GM23248 (cell line): ENCODE measurements around the gene FMNL3. TPM values are rescaled to one million over a fixed set of nuclear protein-coding genes. Genes with fewer than 3 reads are reported as not detected.
A peak's percentile ranks its signal among the peaks of the same experiment; 100 is the strongest.

Experiments
- DNase-seq: peaks from one replicate; pipeline ENCODE4 v3.0.0-alpha.2; 2015
- H2AFZ ChIP-seq: fragments of 200-600 bp; sonication (generic); 2 replicates; pipeline ENCODE4 v1.6.1; 2016; ENCODE audit warnings: antibody characterized with exemption
- H3F3A ChIP-seq: fragments of 200-600 bp; sonication (generic); 2 replicates; pipeline ENCODE4 v1.6.1; 2016; ENCODE audit warnings: mild to moderate bottlenecking, antibody characterized with exemption, mixed run types; ENCODE audit not compliant: insufficient read depth
- H3K27ac ChIP-seq: fragments of 200-600 bp; sonication (generic); 2 replicates; pipeline ENCODE4 v1.5.1; 2016; ENCODE audit warnings: mild to moderate bottlenecking
- H3K27me3 ChIP-seq: fragments of 200-600 bp; sonication (generic); replicated peaks from 2 replicates; pipeline ENCODE4 v1.6.1; 2016; ENCODE audit warnings: mild to moderate bottlenecking; ENCODE audit not compliant: insufficient read depth
- H3K36me3 ChIP-seq: fragments of 200-600 bp; sonication (generic); 2 replicates; pipeline ENCODE4 v1.6.1; 2016; ENCODE audit warnings: low read depth, mild to moderate bottlenecking
- H3K4me1 ChIP-seq: fragments of 200-600 bp; sonication (generic); 2 replicates; pipeline ENCODE4 v1.6.1; 2016; ENCODE audit warnings: mild to moderate bottlenecking; ENCODE audit not compliant: insufficient read depth
- H3K4me2 ChIP-seq: fragments of 200-600 bp; sonication (generic); one replicate; pipeline ENCODE4 v1.6.1; 2016; ENCODE audit warnings: mild to moderate bottlenecking; ENCODE audit not compliant: unreplicated experiment
- H3K4me3 ChIP-seq: fragments of 200-600 bp; sonication (generic); 2 replicates; pipeline ENCODE4 v1.5.1; 2016; ENCODE audit warnings: mild to moderate bottlenecking
- H3K79me2 ChIP-seq: fragments of 200-600 bp; sonication (generic); 2 replicates; pipeline ENCODE4 v1.6.1; 2016; ENCODE audit warnings: mild to moderate bottlenecking; ENCODE audit not compliant: insufficient read depth
- H3K9ac ChIP-seq: fragments of 200-600 bp; sonication (generic); 2 replicates; pipeline ENCODE4 v1.6.1; 2016; ENCODE audit warnings: mild to moderate bottlenecking
- H3K9me2 ChIP-seq: fragments of 200-600 bp; sonication (generic); 2 replicates; pipeline ENCODE4 v1.6.1; 2016; ENCODE audit warnings: mixed run types, mild to moderate bottlenecking, moderate library complexity; ENCODE audit not compliant: insufficient read depth
- H3K9me3 ChIP-seq: fragments of 200-600 bp; sonication (generic); one replicate; pipeline ENCODE4 v1.6.1; 2017; ENCODE audit warnings: low read depth
- H4K20me1 ChIP-seq: fragments of 200-600 bp; sonication (generic); 2 replicates; pipeline ENCODE4 v1.6.0; 2016; ENCODE audit not compliant: insufficient read depth
- EZH2 ChIP-seq: fragments of 200-600 bp; sonication (generic); IDR thresholded peaks from 2 replicates; pipeline ENCODE4 v1.6.1; 2018; ENCODE audit warnings: antibody characterized with exemption, mild to moderate bottlenecking; ENCODE audit not compliant: insufficient read depth, poor library complexity, severe bottlenecking
- EZH2phosphoT487 ChIP-seq: fragments of 200-600 bp; sonication (generic); IDR thresholded peaks from 2 replicates; pipeline ENCODE4 v1.6.1; 2018; ENCODE audit warnings: antibody characterized with exemption, moderate library complexity, mild to moderate bottlenecking, low read depth; ENCODE audit not compliant: insufficient read depth
- WGBS, 2 experiments: methylation state at CpG; one replicate each; pipeline ENCODE4 v1.1.6; 2015 to 2017; ENCODE audit warnings: low lambda C conversion rate in 2 of 2, low coverage in 1 of 2; ENCODE audit errors: missing lambda C conversion rate in 2 of 2; 5-methylcytosine and 5-hydroxymethylcytosine counted together
- in situ Hi-C: fragments of 300-500 bp; cut with MboI; formaldehyde crosslinking; loops from 2 replicates; pipeline ENCODE4 v1.15.0; 2020
- polyA plus RNA-seq: library from polyadenylated mRNA; unstranded; fragments of >200 nt; fragmentation: Nextera tagmentation; extraction: Ambion mirVana; gene quantifications from 2 replicates; pipeline ENCODE4 v1.2.1, GENCODE V29; 2016
- total RNA-seq: library from RNA; depleted of rRNA; stranded (reverse); fragments of >200 nt; shearing (Covaris generic); gene quantifications from 2 replicates; pipeline ENCODE4 v1.2.3, GENCODE V29; 2014

Gene FMNL3
- total and polyA plus RNA-seq, 2 experiments from 2014 or later, result 7.9 to 24.0 TPM

DNA sequence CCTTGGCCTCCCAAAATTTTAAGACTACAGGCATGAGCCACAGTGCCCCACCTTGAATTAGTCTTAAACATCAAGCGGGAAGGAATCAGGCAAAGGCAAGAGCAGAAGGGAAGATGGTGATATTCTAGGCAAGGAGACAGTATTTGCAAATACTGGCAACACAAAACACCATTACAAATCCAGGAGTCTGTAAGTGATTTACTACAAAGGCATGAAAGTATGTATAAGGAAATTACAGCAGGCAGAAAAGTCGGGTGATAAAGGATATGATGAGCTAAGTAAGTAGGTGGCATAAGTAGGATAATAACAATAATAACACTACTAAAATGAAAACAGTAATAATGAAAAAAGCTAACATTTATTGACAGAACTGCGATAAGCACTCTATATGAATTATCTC, 28.5 kb downstream of the FMNL3 start:
- in situ Hi-C loops, result no loop called here
- no peak overlapping the region for H3K9ac ChIP-seq
- H3K27ac ChIP-seq, result no peak overlapping the region
- H3K36me3 ChIP-seq, result no peaks in the 10 kb centered on the region
- peak; percentile 54 for DNase-seq
- H3F3A ChIP-seq, result peaks cover 28% of the 10 kb centered on the region
- no peaks in the 10 kb centered on the region for H3K9me3 ChIP-seq
- H4K20me1 ChIP-seq, result no peaks in the 10 kb centered on the region
- peaks cover 93% of the 10 kb centered on the region for H3K79me2 ChIP-seq
- no peaks in the 10 kb centered on the region for H3K27me3 ChIP-seq
- no peak overlapping the region for H2AFZ ChIP-seq
- TF ChIP-seq EZH2 (no peak), EZH2phosphoT487 (no peak)
- no peak overlapping the region for H3K4me2 ChIP-seq
- H3K9me2 ChIP-seq, result no peaks in the 10 kb centered on the region
- H3K4me3 ChIP-seq, result no peak overlapping the region
- 58 to 62% methylated on average over 3 of the region's 3 CpGs for WGBS, 2 experiments
- peaks cover 30% of the 10 kb centered on the region for H3K4me1 ChIP-seq

GRCh38 chr12:49675137-49675536, 32.1 kb downstream of the FMNL3 start:
- Histone ChIP-seq H3K27me3 (no peaks in the 10 kb centered on the region), H3K79me2 (peaks cover 84% of the 10 kb centered on the region), H3K9me3 (no peaks in the 10 kb centered on the region), H2AFZ (no peak overlapping the region), H3K4me1 (peaks cover 37% of the 10 kb centered on the region), H3K36me3 (no peaks in the 10 kb centered on the region), H3K9ac (peak overlapping the region; percentile 83), H3K4me2 (no peak overlapping the region), H4K20me1 (no peaks in the 10 kb centered on the region), H3K27ac (peak overlapping the region; percentile 97), H3K9me2 (no peaks in the 10 kb centered on the region), H3F3A (peaks cover 33% of the 10 kb centered on the region), H3K4me3 (no peak overlapping the region)
- 97 to 99% methylated on average over 7 of the region's 7 CpGs for WGBS, 2 experiments
- in situ Hi-C loops, result no loop called here
- TF ChIP-seq EZH2phosphoT487, result no peak
- TF ChIP-seq EZH2, result no peak
- no peak for DNase-seq

DNA sequence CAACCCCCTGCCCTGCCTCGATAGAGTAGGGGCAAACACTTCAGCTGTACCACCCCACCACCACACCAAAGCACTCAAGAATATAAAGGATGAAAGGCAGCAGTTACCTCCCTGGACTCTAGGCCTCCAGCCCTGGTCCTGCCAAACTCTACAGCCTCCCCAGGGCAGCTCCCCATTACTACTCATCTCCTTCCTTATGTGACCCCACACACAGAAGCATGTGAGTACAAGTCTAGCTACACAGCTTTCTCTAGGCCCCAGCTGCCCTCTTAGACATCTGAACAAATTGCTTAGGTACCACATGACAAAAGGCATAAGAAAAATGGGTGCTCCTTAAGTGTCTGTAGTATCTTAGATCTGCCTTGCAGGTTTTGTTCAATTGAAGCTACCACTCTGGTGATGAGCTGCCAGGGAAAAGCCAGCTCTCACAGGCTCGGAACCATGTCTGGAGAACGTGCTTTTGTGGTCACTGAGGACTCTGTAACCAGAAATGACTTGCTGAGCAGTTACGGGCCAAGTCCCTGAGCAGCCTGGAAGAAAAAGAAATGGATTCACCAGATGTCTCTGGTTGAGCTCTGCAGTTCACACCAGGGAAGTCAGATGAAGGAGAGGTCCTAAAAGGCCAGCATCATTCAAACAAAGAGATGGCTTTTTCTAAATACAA, 32.8 kb downstream of the FMNL3 start:
- Histone ChIP-seq H3K79me2 (peaks cover 84% of the 10 kb centered on the region), H3F3A (peaks cover 32% of the 10 kb centered on the region), H3K36me3 (no peaks in the 10 kb centered on the region), H3K9me3 (no peaks in the 10 kb centered on the region), H3K27me3 (no peaks in the 10 kb centered on the region), H2AFZ (peak overlapping the region; percentile 67), H3K27ac (peak overlapping the region; percentile 97), H3K9ac (peak overlapping the region; percentile 83), H3K4me1 (peaks cover 37% of the 10 kb centered on the region), H3K4me3 (peak overlapping the region; percentile 39), H3K9me2 (no peaks in the 10 kb centered on the region), H3K4me2 (peak overlapping the region; percentile 77), H4K20me1 (no peaks in the 10 kb centered on the region)
- 21 to 23% methylated on average over 4 of the region's 4 CpGs for WGBS, 2 experiments
- peak; percentile 64 for DNase-seq
- in situ Hi-C loops, result no loop called here
- TF ChIP-seq EZH2 (no peak), EZH2phosphoT487 (no peak)

GRCh38 chr12:49673446-49674317, 33.5 kb downstream of the FMNL3 start:
- Histone ChIP-seq H3F3A (peaks cover 27% of the 10 kb centered on the region), H3K79me2 (peaks cover 84% of the 10 kb centered on the region), H3K9me2 (no peaks in the 10 kb centered on the region), H3K36me3 (no peaks in the 10 kb centered on the region), H2AFZ (peak overlapping the region; percentile 67), H3K4me3 (peak overlapping the region; percentile 39), H3K9ac (peak overlapping the region; percentile 83), H4K20me1 (no peaks in the 10 kb centered on the region), H3K4me2 (peak overlapping the region; percentile 77), H3K27ac (peak overlapping the region; percentile 97), H3K9me3 (no peaks in the 10 kb centered on the region), H3K27me3 (no peaks in the 10 kb centered on the region), H3K4me1 (peaks cover 32% of the 10 kb centered on the region)
- 0 to 1% methylated on average over 13 of the region's 13 CpGs for WGBS, 2 experiments
- DNase-seq, result peak; percentile 98
- TF ChIP-seq EZH2, result no peak
- no peak for TF ChIP-seq EZH2phosphoT487
- in situ Hi-C loops, result no loop called here
